Measurements from ENCODE around the gene TRIML1.

DNA sequence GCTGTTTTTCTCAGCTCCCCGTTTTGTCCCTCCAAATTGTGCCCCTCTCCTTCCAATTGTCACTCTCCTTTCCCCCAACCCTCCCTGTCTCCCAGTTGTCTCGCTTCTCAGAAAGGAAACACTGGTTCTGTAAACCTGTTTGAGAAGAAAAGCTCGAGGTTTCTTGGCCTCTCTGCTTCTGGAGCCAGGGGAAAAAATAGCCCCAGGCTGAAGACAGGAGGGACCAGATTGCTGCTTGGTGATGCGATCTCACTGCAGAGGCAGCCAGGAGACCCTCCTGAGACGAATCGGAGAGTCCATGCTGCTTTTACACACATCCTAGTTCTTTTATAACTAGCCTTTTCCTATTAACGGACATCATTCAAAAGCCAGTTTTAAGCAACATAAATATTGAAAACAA is 21.2 kb downstream of the TRIML1 start:
- TF ChIP-seq SMAD3 (CRISPR knock-in tag; conservative IDR thresholded peaks at IDR 0.05) (no peak), RFX1 (IDR thresholded peaks at IDR 0.05) (no peak), NFYB (IDR thresholded peaks at IDR 0.05; ENCODE audit: extremely low read depth, insufficient read length) (no peak), ATF1 (CRISPR knock-in tag; IDR thresholded peaks at IDR 0.05) (no peak), ATF1 (tag; IDR thresholded peaks at IDR 0.05) (no peak), POLR2A (conservative IDR thresholded peaks at IDR 0.05) (no peak), CC2D1A (IDR thresholded peaks at IDR 0.05) (no peak), PHF20 (IDR thresholded peaks at IDR 0.05; ENCODE audit: partially characterized antibody) (no peak), MTF1 (CRISPR knock-in tag; IDR thresholded peaks at IDR 0.05; ENCODE audit: borderline replicate concordance) (no peak), RFX5 (IDR thresholded peaks at IDR 0.05; ENCODE audit: low read depth, low read length) (no peak), NR3C1 (CRISPR knock-in tag; IDR thresholded peaks at IDR 0.05) (no peak)
- TF ChIP-seq, protein P1, sequence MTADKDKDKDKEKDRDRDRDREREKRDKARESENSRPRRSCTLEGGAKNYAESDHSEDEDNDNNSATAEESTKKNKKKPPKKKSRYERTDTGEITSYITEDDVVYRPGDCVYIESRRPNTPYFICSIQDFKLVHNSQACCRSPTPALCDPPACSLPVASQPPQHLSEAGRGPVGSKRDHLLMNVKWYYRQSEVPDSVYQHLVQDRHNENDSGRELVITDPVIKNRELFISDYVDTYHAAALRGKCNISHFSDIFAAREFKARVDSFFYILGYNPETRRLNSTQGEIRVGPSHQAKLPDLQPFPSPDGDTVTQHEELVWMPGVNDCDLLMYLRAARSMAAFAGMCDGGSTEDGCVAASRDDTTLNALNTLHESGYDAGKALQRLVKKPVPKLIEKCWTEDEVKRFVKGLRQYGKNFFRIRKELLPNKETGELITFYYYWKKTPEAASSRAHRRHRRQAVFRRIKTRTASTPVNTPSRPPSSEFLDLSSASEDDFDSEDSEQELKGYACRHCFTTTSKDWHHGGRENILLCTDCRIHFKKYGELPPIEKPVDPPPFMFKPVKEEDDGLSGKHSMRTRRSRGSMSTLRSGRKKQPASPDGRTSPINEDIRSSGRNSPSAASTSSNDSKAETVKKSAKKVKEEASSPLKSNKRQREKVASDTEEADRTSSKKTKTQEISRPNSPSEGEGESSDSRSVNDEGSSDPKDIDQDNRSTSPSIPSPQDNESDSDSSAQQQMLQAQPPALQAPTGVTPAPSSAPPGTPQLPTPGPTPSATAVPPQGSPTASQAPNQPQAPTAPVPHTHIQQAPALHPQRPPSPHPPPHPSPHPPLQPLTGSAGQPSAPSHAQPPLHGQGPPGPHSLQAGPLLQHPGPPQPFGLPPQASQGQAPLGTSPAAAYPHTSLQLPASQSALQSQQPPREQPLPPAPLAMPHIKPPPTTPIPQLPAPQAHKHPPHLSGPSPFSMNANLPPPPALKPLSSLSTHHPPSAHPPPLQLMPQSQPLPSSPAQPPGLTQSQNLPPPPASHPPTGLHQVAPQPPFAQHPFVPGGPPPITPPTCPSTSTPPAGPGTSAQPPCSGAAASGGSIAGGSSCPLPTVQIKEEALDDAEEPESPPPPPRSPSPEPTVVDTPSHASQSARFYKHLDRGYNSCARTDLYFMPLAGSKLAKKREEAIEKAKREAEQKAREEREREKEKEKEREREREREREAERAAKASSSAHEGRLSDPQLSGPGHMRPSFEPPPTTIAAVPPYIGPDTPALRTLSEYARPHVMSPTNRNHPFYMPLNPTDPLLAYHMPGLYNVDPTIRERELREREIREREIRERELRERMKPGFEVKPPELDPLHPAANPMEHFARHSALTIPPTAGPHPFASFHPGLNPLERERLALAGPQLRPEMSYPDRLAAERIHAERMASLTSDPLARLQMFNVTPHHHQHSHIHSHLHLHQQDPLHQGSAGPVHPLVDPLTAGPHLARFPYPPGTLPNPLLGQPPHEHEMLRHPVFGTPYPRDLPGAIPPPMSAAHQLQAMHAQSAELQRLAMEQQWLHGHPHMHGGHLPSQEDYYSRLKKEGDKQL (CRISPR knock-in tag; IDR thresholded peaks at IDR 0.05; ENCODE audit: borderline replicate concordance) = no peak
- TF ChIP-seq, protein P2, sequence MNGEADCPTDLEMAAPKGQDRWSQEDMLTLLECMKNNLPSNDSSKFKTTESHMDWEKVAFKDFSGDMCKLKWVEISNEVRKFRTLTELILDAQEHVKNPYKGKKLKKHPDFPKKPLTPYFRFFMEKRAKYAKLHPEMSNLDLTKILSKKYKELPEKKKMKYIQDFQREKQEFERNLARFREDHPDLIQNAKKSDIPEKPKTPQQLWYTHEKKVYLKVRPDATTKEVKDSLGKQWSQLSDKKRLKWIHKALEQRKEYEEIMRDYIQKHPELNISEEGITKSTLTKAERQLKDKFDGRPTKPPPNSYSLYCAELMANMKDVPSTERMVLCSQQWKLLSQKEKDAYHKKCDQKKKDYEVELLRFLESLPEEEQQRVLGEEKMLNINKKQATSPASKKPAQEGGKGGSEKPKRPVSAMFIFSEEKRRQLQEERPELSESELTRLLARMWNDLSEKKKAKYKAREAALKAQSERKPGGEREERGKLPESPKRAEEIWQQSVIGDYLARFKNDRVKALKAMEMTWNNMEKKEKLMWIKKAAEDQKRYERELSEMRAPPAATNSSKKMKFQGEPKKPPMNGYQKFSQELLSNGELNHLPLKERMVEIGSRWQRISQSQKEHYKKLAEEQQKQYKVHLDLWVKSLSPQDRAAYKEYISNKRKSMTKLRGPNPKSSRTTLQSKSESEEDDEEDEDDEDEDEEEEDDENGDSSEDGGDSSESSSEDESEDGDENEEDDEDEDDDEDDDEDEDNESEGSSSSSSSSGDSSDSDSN (IDR thresholded peaks at IDR 0.05; ENCODE audit: borderline replicate concordance in 1 of 2, low read depth in 2 of 2, low read length in 2 of 2) = no peak
- TF ChIP-seq, protein P3, sequence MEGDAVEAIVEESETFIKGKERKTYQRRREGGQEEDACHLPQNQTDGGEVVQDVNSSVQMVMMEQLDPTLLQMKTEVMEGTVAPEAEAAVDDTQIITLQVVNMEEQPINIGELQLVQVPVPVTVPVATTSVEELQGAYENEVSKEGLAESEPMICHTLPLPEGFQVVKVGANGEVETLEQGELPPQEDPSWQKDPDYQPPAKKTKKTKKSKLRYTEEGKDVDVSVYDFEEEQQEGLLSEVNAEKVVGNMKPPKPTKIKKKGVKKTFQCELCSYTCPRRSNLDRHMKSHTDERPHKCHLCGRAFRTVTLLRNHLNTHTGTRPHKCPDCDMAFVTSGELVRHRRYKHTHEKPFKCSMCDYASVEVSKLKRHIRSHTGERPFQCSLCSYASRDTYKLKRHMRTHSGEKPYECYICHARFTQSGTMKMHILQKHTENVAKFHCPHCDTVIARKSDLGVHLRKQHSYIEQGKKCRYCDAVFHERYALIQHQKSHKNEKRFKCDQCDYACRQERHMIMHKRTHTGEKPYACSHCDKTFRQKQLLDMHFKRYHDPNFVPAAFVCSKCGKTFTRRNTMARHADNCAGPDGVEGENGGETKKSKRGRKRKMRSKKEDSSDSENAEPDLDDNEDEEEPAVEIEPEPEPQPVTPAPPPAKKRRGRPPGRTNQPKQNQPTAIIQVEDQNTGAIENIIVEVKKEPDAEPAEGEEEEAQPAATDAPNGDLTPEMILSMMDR (IDR thresholded peaks at IDR 0.05 in 2 of 3, conservative IDR thresholded peaks at IDR 0.05 in 1 of 3; ENCODE audit: insufficient read depth in 2 of 3, low read depth in 1 of 3, low read length in 3 of 3) = no peak
- TF ChIP-seq, protein P4, sequence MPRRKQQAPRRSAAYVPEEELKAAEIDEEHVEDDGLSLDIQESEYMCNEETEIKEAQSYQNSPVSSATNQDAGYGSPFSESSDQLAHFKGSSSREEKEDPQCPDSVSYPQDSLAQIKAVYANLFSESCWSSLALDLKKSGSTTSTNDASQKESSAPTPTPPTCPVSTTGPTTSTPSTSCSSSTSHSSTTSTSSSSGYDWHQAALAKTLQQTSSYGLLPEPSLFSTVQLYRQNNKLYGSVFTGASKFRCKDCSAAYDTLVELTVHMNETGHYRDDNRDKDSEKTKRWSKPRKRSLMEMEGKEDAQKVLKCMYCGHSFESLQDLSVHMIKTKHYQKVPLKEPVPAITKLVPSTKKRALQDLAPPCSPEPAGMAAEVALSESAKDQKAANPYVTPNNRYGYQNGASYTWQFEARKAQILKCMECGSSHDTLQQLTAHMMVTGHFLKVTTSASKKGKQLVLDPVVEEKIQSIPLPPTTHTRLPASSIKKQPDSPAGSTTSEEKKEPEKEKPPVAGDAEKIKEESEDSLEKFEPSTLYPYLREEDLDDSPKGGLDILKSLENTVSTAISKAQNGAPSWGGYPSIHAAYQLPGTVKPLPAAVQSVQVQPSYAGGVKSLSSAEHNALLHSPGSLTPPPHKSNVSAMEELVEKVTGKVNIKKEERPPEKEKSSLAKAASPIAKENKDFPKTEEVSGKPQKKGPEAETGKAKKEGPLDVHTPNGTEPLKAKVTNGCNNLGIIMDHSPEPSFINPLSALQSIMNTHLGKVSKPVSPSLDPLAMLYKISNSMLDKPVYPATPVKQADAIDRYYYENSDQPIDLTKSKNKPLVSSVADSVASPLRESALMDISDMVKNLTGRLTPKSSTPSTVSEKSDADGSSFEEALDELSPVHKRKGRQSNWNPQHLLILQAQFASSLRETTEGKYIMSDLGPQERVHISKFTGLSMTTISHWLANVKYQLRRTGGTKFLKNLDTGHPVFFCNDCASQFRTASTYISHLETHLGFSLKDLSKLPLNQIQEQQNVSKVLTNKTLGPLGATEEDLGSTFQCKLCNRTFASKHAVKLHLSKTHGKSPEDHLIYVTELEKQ (CRISPR knock-in tag; IDR thresholded peaks at IDR 0.05) = no peak
